BLaER1 (cell line): ENCODE results near the gene WBP1.
A peak's percentile ranks its signal among the peaks of the same experiment; 100 is the strongest.

Experiments
- H3K27ac ChIP-seq: shearing (Covaris generic); formaldehyde crosslinking; 2 replicates; pipeline ENCODE4 v1.8.1; 2022
- H3K27me3 ChIP-seq: shearing (Covaris generic); formaldehyde crosslinking; 2 replicates; pipeline ENCODE4 v1.8.1; 2022
- H3K36me3 ChIP-seq: shearing (Covaris generic); formaldehyde crosslinking; 2 replicates; pipeline ENCODE4 v1.8.1; 2022
- H3K4me1 ChIP-seq: shearing (Covaris generic); formaldehyde crosslinking; 2 replicates; pipeline ENCODE4 v1.8.1; 2022
- H3K4me2 ChIP-seq: shearing (Covaris generic); formaldehyde crosslinking; 2 replicates; pipeline ENCODE4 v1.8.1; 2022
- H3K4me3 ChIP-seq: shearing (Covaris generic); formaldehyde crosslinking; 2 replicates; pipeline ENCODE4 v1.8.1; 2022
- H3K9ac ChIP-seq: shearing (Covaris generic); formaldehyde crosslinking; 2 replicates; pipeline ENCODE4 v1.8.1; 2022
- H3K9me3 ChIP-seq: shearing (Covaris generic); formaldehyde crosslinking; 2 replicates; pipeline ENCODE4 v1.8.1; 2022
- H4K20me1 ChIP-seq: shearing (Covaris generic); formaldehyde crosslinking; 2 replicates; pipeline ENCODE4 v1.8.1; 2022
- Cebpa-rat ChIP-seq: shearing (Covaris generic); IDR thresholded peaks from 2 replicates; pipeline ENCODE4 v1.8.1; 2022

Gene WBP1

DNA sequence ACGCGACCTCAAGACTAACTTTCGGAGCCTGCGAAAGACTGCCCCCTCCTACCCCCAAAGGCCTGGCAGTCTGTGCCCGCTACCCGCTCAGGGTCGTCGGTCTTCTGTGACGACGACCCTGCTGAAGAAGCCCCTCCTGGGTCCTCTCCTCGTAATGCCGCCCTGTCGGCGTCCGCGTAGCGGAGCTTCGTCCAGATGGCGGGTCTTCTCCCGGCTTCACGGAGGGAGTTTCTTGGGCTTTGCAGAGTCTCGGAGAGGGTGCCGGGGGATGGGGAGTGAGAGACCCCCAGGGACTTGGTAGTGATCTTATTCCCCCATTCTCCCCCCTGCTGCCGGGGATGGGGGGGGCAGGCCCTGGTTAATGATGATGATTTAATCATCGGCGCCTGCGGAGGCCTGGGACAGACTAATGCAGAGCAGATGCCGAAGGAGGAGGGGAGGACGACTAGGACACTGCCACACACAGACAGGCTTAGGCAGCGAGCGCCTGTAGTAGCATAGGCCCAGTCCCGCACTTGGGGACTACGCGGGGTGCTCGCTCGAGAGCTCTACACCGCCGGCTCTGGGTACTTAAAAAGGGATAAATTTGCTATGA lies 49.8 kb downstream of the WBP1 start:
- peaks cover 81% of the 10 kb centered on the region for H3K27me3 ChIP-seq

GRCh38 chr2:74510272-74510671 lies 52.0 kb downstream of the WBP1 start:
- peaks cover 81% of the 10 kb centered on the region for H3K27me3 ChIP-seq
- H3K36me3 ChIP-seq, result peaks cover 9% of the 10 kb centered on the region
- H3K27ac ChIP-seq, result no peak overlapping the region
- H3K4me2 ChIP-seq, result no peak overlapping the region
- no peak for TF ChIP-seq Cebpa-rat
- no peak overlapping the region for H3K4me3 ChIP-seq
- peaks cover 43% of the 10 kb centered on the region for H3K4me1 ChIP-seq
- H3K9me3 ChIP-seq, result peaks cover 13% of the 10 kb centered on the region; the same call in 1 of the 2 replicates
- H4K20me1 ChIP-seq, result peaks cover 29% of the 10 kb centered on the region
- H3K9ac ChIP-seq, result no peak overlapping the region

More for the DNA sequence above, 49.8 kb downstream of the WBP1 start:
- peaks cover 15% of the 10 kb centered on the region; the same call in 1 of the 2 replicates for H4K20me1 ChIP-seq
- H3K4me1 ChIP-seq, result peaks cover 33% of the 10 kb centered on the region
- peak overlapping the region; percentile 98 for H3K9ac ChIP-seq
- H3K36me3 ChIP-seq, result peaks cover 15% of the 10 kb centered on the region
- peak overlapping the region; percentile 82 for H3K4me3 ChIP-seq
- peak overlapping the region; percentile 95 for H3K4me2 ChIP-seq
- H3K27ac ChIP-seq, result peak overlapping the region; percentile 99
- no peak for TF ChIP-seq Cebpa-rat
- H3K9me3 ChIP-seq, result 0 out of 2 replicates have a peak, but pooled peaks cover 2% of the 10 kb centered on the region
